Measurements from ENCODE around the gene TEX30.

DNA sequence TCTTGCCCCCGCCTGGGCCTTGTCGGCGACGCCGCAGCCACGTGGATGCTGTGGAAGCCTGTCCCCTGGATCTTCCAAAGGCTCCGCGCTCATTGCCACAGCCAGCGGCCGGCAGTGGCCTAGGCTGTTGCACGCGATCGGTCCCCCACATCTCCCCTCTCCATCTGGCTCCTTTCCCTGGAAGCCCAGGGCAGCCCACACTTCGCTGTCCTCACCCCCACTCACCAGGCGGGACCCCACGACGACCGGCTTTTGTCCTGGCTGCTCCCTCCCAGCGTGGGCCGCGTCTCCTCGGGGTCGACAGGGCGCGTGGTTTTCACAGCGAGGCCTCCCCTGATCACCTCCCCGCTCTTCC is 605 bp upstream of the TEX30 start:
- TF ChIP-seq, protein P1, sequence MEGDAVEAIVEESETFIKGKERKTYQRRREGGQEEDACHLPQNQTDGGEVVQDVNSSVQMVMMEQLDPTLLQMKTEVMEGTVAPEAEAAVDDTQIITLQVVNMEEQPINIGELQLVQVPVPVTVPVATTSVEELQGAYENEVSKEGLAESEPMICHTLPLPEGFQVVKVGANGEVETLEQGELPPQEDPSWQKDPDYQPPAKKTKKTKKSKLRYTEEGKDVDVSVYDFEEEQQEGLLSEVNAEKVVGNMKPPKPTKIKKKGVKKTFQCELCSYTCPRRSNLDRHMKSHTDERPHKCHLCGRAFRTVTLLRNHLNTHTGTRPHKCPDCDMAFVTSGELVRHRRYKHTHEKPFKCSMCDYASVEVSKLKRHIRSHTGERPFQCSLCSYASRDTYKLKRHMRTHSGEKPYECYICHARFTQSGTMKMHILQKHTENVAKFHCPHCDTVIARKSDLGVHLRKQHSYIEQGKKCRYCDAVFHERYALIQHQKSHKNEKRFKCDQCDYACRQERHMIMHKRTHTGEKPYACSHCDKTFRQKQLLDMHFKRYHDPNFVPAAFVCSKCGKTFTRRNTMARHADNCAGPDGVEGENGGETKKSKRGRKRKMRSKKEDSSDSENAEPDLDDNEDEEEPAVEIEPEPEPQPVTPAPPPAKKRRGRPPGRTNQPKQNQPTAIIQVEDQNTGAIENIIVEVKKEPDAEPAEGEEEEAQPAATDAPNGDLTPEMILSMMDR (IDR thresholded peaks at IDR 0.05; ENCODE audit: low read depth, low read length), result no peak
- TF ChIP-seq EZH2phosphoT487 (IDR thresholded peaks at IDR 0.05; ENCODE audit: low read depth), result no peak

Data from OCI-LY3 (cell line).